DND-41 (cell line): ENCODE data around the gene EHBP1.

Experiments used
- CTCF ChIP-seq: IDR thresholded peaks from 2 replicates; pipeline ENCODE4 v1.5.1; 2012; ENCODE audit warnings: borderline replicate concordance, low read length, moderate library complexity, mild to moderate bottlenecking; ENCODE audit not compliant: poor library complexity, severe bottlenecking; ENCODE audit errors: extremely low read depth
- EZH2 ChIP-seq: IDR thresholded peaks from 3 replicates; pipeline ENCODE4 v1.6.1; 2012; ENCODE audit warnings: borderline replicate concordance, low read depth, mild to moderate bottlenecking, moderate library complexity, low read length, inconsistent platforms; ENCODE audit not compliant: severe bottlenecking

- TF ChIP-seq CTCF (no peak), EZH2 (no peak)
Measured at GRCh38 chr2:62675062-62675461, 30.5 kb upstream of the EHBP1 start.
